HepG2 (cell line): ENCODE data around the gene TRIP6. TPM values are rescaled to one million over a fixed set of nuclear protein-coding genes. Genes with fewer than 3 reads are reported as not detected.
A peak's percentile ranks its signal among the peaks of the same experiment; 100 is the strongest.

ENCODE experiments used
- AKAP8 ChIP-seq: sonication (generic); formaldehyde crosslinking; IDR thresholded peaks from 2 replicates; pipeline ENCODE4 v1.5.1; 2020; ENCODE audit warnings: mild to moderate bottlenecking, missing genetic modification reagents
- ARNT ChIP-seq: fragments of 450-650 bp; IDR thresholded peaks from 2 replicates; pipeline ENCODE4 v1.6.1; 2017
- DDIT3 ChIP-seq: sonication (generic); formaldehyde crosslinking; IDR thresholded peaks from 2 replicates; pipeline ENCODE4 v1.4.0; 2020; ENCODE audit warnings: mild to moderate bottlenecking, missing genetic modification reagents
- EED ChIP-seq: sonication (generic); formaldehyde crosslinking; IDR thresholded peaks from 2 replicates; pipeline ENCODE4 v1.5.0; 2020; ENCODE audit warnings: mild to moderate bottlenecking, missing genetic modification reagents
- FOXO1 ChIP-seq: sonication (generic); formaldehyde crosslinking; IDR thresholded peaks from 2 replicates; pipeline ENCODE4 v1.4.0; 2020; ENCODE audit warnings: missing genetic modification reagents
- ISL2 ChIP-seq: sonication (generic); formaldehyde crosslinking; IDR thresholded peaks from 2 replicates; pipeline ENCODE4 v1.5.0; 2020; ENCODE audit warnings: missing genetic modification reagents
- MBNL3 ChIP-seq: fragments of 250-450 bp; sonication (Bioruptor Pico); conservative IDR thresholded peaks from 2 replicates; pipeline ENCODE4 v1.8.0; 2022; ENCODE audit warnings: mild to moderate bottlenecking, inconsistent platforms
- NCOR1 ChIP-seq: fragments of 200-600 bp; sonication (generic); IDR thresholded peaks from 2 replicates; pipeline ENCODE4 v1.7.0; 2017; ENCODE audit warnings: antibody characterized with exemption, low read length, borderline replicate concordance
- NKX3-1 ChIP-seq: sonication (generic); formaldehyde crosslinking; IDR thresholded peaks from 2 replicates; pipeline ENCODE4 v1.5.0; 2020; ENCODE audit warnings: missing genetic modification reagents
- PBX2 ChIP-seq: IDR thresholded peaks from 2 replicates; pipeline ENCODE4 v1.6.1; 2016; ENCODE audit warnings: control low read depth
- PTBP1 ChIP-seq: fragments of 200-400 bp; formaldehyde crosslinking; IDR thresholded peaks from 2 replicates; pipeline ENCODE4 v1.6.1; 2018; ENCODE audit warnings: low read length, low read depth; ENCODE audit not compliant: poor library complexity, severe bottlenecking
- RFX3 ChIP-seq: IDR thresholded peaks from 2 replicates; pipeline ENCODE4 v1.6.1; 2016; ENCODE audit warnings: missing biosample characterization, missing genetic modification reagents
- SMARCC2 ChIP-seq: fragments of 450-650 bp; IDR thresholded peaks from 2 replicates; pipeline ENCODE4 v1.6.1; 2017; ENCODE audit warnings: antibody characterized with exemption, mild to moderate bottlenecking
- TCF12 ChIP-seq, 2 experiments: fragments of 450-650 bp in 1 of 2; sonication (generic) in 1 of 2; formaldehyde crosslinking in 1 of 2; IDR thresholded peaks; 2 replicates each; pipeline versions ENCODE4 v1.6.1 to v1.8.0; 2017 to 2022; ENCODE audit warnings: antibody characterized with exemption in 1 of 2, mild to moderate bottlenecking in 1 of 2, missing genetic modification reagents in 1 of 2, moderate library complexity in 1 of 2
- TGIF2 ChIP-seq: IDR thresholded peaks from 2 replicates; pipeline ENCODE4 v1.6.1; 2016; ENCODE audit warnings: control low read depth, missing compliant biosample characterization
- ZNF18 ChIP-seq: sonication (generic); formaldehyde crosslinking; IDR thresholded peaks from 2 replicates; pipeline ENCODE4 v1.8.0; 2022; ENCODE audit warnings: mild to moderate bottlenecking, missing genetic modification reagents; ENCODE audit not compliant: insufficient replicate concordance
- ZNF33A ChIP-seq: sonication (generic); formaldehyde crosslinking; IDR thresholded peaks from 2 replicates; pipeline ENCODE4 v1.5.1; 2020; ENCODE audit warnings: missing genetic modification reagents, mild to moderate bottlenecking, moderate library complexity, borderline replicate concordance
- ZNF343 ChIP-seq: sonication (generic); formaldehyde crosslinking; IDR thresholded peaks from 2 replicates; pipeline ENCODE4 v1.4.0; 2020; ENCODE audit warnings: mild to moderate bottlenecking, missing genetic modification reagents
- ZNF501 ChIP-seq: sonication (generic); formaldehyde crosslinking; IDR thresholded peaks from 2 replicates; pipeline ENCODE4 v1.5.1; 2020; ENCODE audit warnings: mild to moderate bottlenecking, moderate library complexity, missing genetic modification reagents
- ZNF619 ChIP-seq: sonication (generic); formaldehyde crosslinking; IDR thresholded peaks from 2 replicates; pipeline ENCODE4 v1.4.0; 2020; ENCODE audit warnings: mild to moderate bottlenecking, missing genetic modification reagents
- ZNF644 ChIP-seq: IDR thresholded peaks from 2 replicates; pipeline ENCODE4 v1.6.1; 2016; ENCODE audit warnings: low read depth
- ZNF670 ChIP-seq: sonication (generic); formaldehyde crosslinking; IDR thresholded peaks from 2 replicates; pipeline ENCODE4 v1.8.0; 2022; ENCODE audit warnings: mild to moderate bottlenecking, missing genetic modification reagents, borderline replicate concordance
- ZNF740 ChIP-seq: sonication (generic); formaldehyde crosslinking; IDR thresholded peaks from 2 replicates; pipeline ENCODE4 v1.4.0; 2020; ENCODE audit warnings: missing genetic modification reagents
- ZNF75D ChIP-seq: sonication (generic); formaldehyde crosslinking; IDR thresholded peaks from 2 replicates; pipeline ENCODE4 v1.8.1; 2023; ENCODE audit warnings: missing genetic modification reagents, mild to moderate bottlenecking, borderline replicate concordance
- ZXDC ChIP-seq: sonication (generic); formaldehyde crosslinking; IDR thresholded peaks from 2 replicates; pipeline ENCODE4 v1.5.0; 2020; ENCODE audit warnings: mild to moderate bottlenecking, missing genetic modification reagents
- polyA plus RNA-seq, 8 experiments: library from polyadenylated mRNA; depleted of rRNA in 3 of 8; stranded (reverse) in 7 of 8; unstranded in 1 of 8; fragments of >200 nt; fragmentation: Illumina TruSeq in 4 of 8; extraction: Trizol in 4 of 8; gene quantifications; 2 replicates each; pipeline versions ENCODE4 v1.2.1 to v1.2.3, GENCODE V29; 2011 to 2016; ENCODE audit warnings: low read depth in 4 of 8, missing spikeins in 1 of 8, mixed read lengths in 1 of 8; ENCODE audit not compliant: insufficient read depth in 1 of 8
- total RNA-seq, 5 experiments: library from RNA; depleted of rRNA; stranded (reverse); fragments of >200 nt; fragmentation: Illumina TruSeq; extraction: Trizol; gene quantifications; 2 replicates each; pipeline ENCODE4 v1.2.3, GENCODE V29; 2016; ENCODE audit warnings: low read depth in 1 of 5

TRIP6 gene
- total and polyA plus RNA-seq, 2 of the 13 experiments (the other 11 are each of a cell fraction or from before 2014, with no cell fraction given) = 0.34 to 0.38 TPM

- no peak for TF ChIP-seq DDIT3 (CRISPR knock-in tag)
- no peak for TF ChIP-seq ARNT
- peak; percentile 29; the same call in 1 of the 2 replicates for TF ChIP-seq ISL2
- TF ChIP-seq NCOR1 = no peak
- peak; percentile 93; the same call in 1 of the 2 replicates for TF ChIP-seq ZXDC (CRISPR knock-in tag)
- peak; percentile 89 for TF ChIP-seq ZNF501 (CRISPR knock-in tag)
- no peak for TF ChIP-seq ZNF644 (CRISPR knock-in tag)
- TF ChIP-seq PBX2 = no peak
- TF ChIP-seq ZNF619 (CRISPR knock-in tag) = peak; percentile 56
- peak; percentile 72 for TF ChIP-seq ZNF18
- no peak for TF ChIP-seq ZNF33A (CRISPR knock-in tag)
- peak; percentile 73 for TF ChIP-seq NKX3-1 (CRISPR knock-in tag)
- 0 out of 2 replicates have a peak, but pooled peaks have one; percentile 58 for TF ChIP-seq AKAP8 (CRISPR knock-in tag)
- TF ChIP-seq ZNF75D = no peak
- peak; percentile 51; the same call in 1 of the 2 replicates for TF ChIP-seq FOXO1 (CRISPR knock-in tag)
- TF ChIP-seq SMARCC2 = no peak
- no peak for TF ChIP-seq RFX3 (CRISPR knock-in tag)
- TF ChIP-seq ZNF740 (CRISPR knock-in tag) = 0 out of 2 replicates have a peak, but pooled peaks have one; percentile 12
- TF ChIP-seq EED (CRISPR knock-in tag) = no peak
- no peak for TF ChIP-seq ZNF670
- peak; percentile 88 for TF ChIP-seq PTBP1
- peak; percentile 96 for TF ChIP-seq ZNF343
- no peak for TF ChIP-seq TCF12 (IDR thresholded peaks at IDR 0.05)
- TF ChIP-seq TCF12 (CRISPR knock-in tag; IDR thresholded peaks at IDR 0.05) = peak; percentile 68; the same call in 1 of the 2 replicates
- TF ChIP-seq MBNL3 (CRISPR knock-in tag) = no peak
- TF ChIP-seq TGIF2 = 0 out of 2 replicates have a peak, but pooled peaks have one; percentile 51
Measured at GRCh38 chr7:100874577-100875355, 7.6 kb downstream of the TRIP6 start, which contains the start of gene SRRT (continued).
